GM12874 (cell line): ENCODE data around the gene RFTN1.

Experiments used
- TF ChIP-seq, protein P1 (sequence below): IDR thresholded peaks from 2 replicates; pipeline ENCODE4 v1.5.1; 2011; ENCODE audit warnings: low read depth, mild to moderate bottlenecking, control low read depth, low read length, moderate library complexity; ENCODE audit not compliant: insufficient read depth

Gene RFTN1

DNA sequence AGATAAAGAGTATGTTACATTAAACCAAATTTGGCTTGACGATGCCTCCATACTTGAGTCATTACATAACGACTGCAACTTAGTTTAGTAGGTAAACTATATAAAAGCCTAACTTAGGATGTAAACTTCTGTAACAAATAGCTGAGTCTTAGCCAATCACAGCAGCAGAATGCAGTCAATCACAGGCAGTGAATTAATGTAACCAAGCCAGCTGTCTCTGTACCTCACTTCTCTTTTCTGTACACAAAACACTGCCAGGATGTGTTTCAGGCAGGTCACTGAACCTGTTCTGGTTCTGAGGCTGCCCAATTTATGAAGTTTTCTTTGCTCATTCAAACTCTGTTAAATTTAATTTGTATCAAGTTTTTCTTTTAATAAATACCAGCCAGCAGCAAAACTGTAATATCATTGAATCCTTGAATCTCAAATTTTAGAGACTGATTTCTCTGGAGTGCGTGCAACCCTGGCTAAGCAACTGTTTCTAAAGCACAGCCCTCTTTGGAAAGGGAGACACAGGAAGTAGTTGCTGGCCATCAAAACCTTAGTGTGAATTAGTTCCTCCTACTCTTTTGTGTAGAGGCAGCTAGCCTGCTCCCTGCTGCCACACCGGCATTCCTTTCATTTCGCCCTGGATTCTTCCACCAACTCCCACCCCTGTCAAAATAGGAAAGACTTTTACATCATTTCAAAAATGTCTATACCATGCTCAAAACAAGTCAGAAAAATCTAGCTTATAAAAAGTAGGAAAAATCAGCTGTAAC lies 15.2 kb downstream of the RFTN1 start:
- TF ChIP-seq, protein P1, sequence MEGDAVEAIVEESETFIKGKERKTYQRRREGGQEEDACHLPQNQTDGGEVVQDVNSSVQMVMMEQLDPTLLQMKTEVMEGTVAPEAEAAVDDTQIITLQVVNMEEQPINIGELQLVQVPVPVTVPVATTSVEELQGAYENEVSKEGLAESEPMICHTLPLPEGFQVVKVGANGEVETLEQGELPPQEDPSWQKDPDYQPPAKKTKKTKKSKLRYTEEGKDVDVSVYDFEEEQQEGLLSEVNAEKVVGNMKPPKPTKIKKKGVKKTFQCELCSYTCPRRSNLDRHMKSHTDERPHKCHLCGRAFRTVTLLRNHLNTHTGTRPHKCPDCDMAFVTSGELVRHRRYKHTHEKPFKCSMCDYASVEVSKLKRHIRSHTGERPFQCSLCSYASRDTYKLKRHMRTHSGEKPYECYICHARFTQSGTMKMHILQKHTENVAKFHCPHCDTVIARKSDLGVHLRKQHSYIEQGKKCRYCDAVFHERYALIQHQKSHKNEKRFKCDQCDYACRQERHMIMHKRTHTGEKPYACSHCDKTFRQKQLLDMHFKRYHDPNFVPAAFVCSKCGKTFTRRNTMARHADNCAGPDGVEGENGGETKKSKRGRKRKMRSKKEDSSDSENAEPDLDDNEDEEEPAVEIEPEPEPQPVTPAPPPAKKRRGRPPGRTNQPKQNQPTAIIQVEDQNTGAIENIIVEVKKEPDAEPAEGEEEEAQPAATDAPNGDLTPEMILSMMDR, result no peak

DNA sequence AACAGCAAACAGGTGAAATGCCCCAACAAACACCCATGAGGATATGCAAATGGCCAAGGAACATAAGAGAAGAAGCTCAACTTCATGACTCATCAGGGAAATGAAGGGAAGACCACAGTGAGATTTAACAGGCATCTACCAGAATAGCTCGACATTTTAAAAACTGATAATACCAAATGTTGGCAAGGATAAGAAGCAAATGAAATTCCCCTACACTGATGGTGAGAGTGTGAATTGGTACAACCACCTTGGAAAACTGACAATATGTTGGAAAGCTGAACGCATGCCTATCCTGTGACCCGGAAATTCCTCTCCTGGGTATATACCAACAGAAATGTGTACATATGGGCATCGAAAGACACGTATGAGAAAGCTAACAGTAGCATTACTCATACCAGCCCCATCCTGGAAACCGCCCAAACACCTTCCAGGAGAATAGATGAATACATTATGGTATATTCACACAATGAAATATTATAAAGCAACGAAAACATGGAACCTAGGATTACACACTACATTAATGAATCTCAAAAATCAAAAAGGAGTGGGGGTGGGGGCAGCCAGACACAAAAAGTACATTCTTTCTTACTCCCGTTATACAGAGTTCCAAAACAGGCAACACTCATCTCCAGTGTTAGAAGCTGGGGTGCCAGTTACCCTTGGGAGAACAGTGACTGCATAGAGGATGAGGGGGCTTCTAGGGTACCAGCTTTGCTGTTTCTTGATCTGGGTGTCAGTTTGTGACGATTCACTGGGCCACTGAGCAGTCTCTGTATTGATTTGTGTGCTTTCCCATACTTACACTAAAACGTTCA lies 16.9 kb downstream of the RFTN1 start:
- TF ChIP-seq, protein P1, result no peak

DNA sequence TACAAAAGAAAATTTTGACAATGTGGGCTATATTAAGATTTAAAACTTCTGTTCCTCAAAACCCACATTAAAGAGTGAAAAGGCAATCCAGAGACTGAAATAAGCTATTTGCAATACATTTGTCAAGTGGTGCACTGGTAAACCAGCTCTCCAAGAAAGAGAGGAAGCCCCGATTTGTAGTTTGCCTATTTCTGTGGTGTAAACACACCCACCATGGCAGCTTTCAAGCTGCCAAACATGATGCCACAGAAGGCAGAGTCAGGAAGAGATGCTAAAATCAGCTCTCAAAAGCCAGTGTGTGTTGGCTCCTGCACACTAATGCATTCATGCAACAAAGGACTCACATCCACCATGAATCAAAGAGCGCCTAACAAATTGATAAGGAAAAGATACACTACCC lies 17.5 kb downstream of the RFTN1 start:
- TF ChIP-seq, protein P1, result no peak

DNA sequence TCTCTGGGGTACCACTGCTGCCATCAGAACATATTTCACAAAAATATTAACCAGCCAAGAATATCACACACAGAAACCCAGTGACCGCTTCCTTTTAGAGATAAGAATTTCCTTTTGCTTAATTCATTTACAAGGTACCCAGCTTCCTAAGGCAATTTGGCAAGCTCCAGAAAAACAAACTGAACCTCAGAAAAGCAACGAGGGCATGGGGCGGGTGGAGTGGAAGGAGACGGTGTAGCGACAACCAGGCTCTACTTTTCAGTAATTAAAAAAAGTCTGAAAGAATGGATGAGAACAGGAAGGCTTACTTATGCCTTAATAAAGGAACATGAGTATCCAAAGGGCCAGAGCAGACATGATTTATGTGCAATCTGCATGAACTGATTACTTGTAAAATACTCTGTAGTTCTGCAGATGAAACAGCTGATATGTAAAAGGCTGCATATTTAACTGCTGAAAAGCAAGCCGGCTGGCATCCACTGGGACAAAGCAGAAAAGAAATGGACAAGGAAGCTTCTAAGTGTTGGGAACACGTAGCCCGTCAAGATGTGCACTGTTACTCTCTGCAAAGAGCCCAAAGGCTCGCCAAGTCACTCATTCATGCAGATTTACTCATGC lies 18.6 kb downstream of the RFTN1 start:
- TF ChIP-seq, protein P1, result no peak

DNA sequence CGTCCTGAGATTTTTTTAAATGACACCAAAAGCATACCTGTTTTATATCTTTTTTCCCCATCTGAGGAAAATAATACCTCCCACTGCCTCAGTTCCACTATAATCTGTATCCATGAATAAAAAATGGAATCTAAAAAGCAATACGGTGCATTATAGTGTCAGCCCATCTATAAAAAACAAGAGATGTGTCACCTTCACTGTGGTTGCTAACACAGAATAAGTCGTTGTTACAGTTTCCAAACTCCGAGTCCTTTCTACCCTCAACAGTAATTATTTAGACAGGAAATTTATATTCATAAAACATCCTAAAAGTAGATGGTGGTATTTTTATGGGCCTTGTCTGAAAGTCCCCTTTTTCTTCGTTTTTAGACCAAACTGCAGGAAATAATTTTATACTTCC lies 19.4 kb downstream of the RFTN1 start:
- TF ChIP-seq, protein P1, result no peak

DNA sequence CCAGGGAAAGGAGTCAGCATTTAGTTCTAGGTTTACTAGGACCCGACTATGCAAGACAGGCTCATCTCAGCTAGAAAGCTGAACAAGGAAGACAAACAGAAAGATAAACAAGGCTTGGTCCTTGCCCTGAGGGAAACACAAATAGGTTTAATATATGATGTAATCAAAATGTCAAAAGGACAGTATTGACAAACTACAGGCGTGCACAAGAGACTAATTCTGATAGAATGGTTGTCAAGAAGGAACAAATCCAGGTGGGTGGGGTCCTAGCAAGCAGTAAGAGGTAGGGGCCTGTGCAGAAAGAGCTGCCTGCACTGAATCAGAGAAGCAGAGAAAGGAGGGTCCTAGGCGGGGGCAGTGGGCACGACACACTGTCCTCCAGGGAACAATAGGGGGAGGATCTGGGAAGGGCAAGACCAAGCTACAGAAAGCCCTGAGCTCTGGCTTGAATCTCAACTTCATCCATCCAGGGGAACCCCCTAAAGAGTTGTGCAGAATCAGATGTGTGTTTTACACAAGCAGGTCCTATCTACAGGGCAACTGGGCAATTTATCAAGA lies 23.4 kb downstream of the RFTN1 start:
- TF ChIP-seq, protein P1, result no peak

DNA sequence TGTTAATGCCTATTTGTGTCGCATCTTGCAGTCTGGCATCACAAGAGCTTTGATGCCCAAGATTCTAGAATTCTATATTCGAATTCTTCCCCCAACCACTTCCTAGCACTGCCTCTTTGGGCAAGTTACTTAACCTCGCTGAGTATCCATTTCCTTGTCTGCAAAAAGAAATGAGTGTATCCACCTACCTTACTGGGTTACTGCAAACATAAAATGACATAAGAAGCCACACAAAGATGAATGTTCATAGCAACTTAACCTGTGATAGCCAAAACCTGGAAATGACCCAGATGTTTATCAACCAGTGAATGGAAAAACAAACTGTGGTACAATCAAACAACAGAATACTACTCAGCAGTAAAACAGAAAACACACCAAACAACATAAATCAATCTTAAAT lies 24.9 kb downstream of the RFTN1 start:
- TF ChIP-seq, protein P1, result no peak
